Activated CD4-positive, alpha-beta T cell treated with anti-CD3 and anti-CD28 coated beads, Interleukin-2, amount 10 ng/mL, durations not matched to agents 24 days and 14 days (primary cell): ENCODE data around the gene MEGF6. TPM values are rescaled to one million over a fixed set of nuclear protein-coding genes. Genes with fewer than 3 reads are reported as not detected.

ENCODE experiments used
- DNase-seq: peaks from one replicate; pipeline ENCODE4 v3.0.0; 2022
- H3K27ac Mint-ChIP-seq: one replicate; pipeline ENCODE4 v1.8.0; 2022; ENCODE audit warnings: mild to moderate bottlenecking, mixed read lengths
- H3K27me3 Mint-ChIP-seq: one replicate; pipeline ENCODE4 v1.8.0; 2022; ENCODE audit warnings: mixed read lengths
- H3K36me3 Mint-ChIP-seq: one replicate; pipeline ENCODE4 v1.8.0; 2022; ENCODE audit warnings: low read depth, mild to moderate bottlenecking, mixed read lengths
- H3K4me1 Mint-ChIP-seq: one replicate; pipeline ENCODE4 v1.8.0; 2021; ENCODE audit warnings: mixed read lengths
- H3K4me3 Mint-ChIP-seq: one replicate; pipeline ENCODE4 v1.8.0; 2022; ENCODE audit warnings: mild to moderate bottlenecking, moderate library complexity, mixed read lengths
- H3K9me3 Mint-ChIP-seq: one replicate; pipeline ENCODE4 v1.8.0; 2021; ENCODE audit warnings: mixed read lengths
- intact Hi-C: fragments of 100-400 bp; cut with micrococcal nuclease; formaldehyde crosslinking; loops from one replicate; pipeline ENCODE4 v1.15.1; 2023
- total RNA-seq: library from RNA; stranded (reverse); gene quantifications from 2 replicates; pipeline ENCODE4 v1.2.3, GENCODE V29; 2022

MEGF6 gene
- total RNA-seq, 1 donor from 2014 or later, result 1.7 TPM

- no peak overlapping the region for H3K4me3 Mint-ChIP-seq
- H3K27me3 Mint-ChIP-seq, result no peaks in the 10 kb centered on the region
- intact Hi-C loops, result no loop called here
- H3K9me3 Mint-ChIP-seq, result no peaks in the 10 kb centered on the region
- DNase-seq, result no peak
- H3K36me3 Mint-ChIP-seq, result no peaks in the 10 kb centered on the region
- H3K27ac Mint-ChIP-seq, result no peak overlapping the region
- no peaks in the 10 kb centered on the region for H3K4me1 Mint-ChIP-seq
These were observed 167.0 kb downstream of the MEGF6 start for GRCh38 chr1:3444298-3444697.

GRCh38 chr1:3443807-3444206 is 167.5 kb downstream of the MEGF6 start:
- Mint-ChIP-seq H3K9me3 (no peaks in the 10 kb centered on the region), H3K4me3 (no peak overlapping the region), H3K27me3 (no peaks in the 10 kb centered on the region), H3K36me3 (no peaks in the 10 kb centered on the region), H3K4me1 (no peaks in the 10 kb centered on the region), H3K27ac (no peak overlapping the region)
- DNase-seq, result no peak
- intact Hi-C loops, result no loop called here

GRCh38 chr1:3442901-3443300 is 168.4 kb downstream of the MEGF6 start:
- intact Hi-C loops, result no loop called here
- Mint-ChIP-seq H3K4me1 (no peaks in the 10 kb centered on the region), H3K27ac (no peak overlapping the region), H3K36me3 (no peaks in the 10 kb centered on the region), H3K9me3 (no peaks in the 10 kb centered on the region), H3K27me3 (no peaks in the 10 kb centered on the region), H3K4me3 (no peak overlapping the region)
- no peak for DNase-seq

- Mint-ChIP-seq H3K27me3 (no peaks in the 10 kb centered on the region), H3K4me1 (no peaks in the 10 kb centered on the region), H3K36me3 (no peaks in the 10 kb centered on the region), H3K27ac (no peak overlapping the region), H3K9me3 (no peaks in the 10 kb centered on the region), H3K4me3 (no peak overlapping the region)
- no peak for DNase-seq
- intact Hi-C loops, result no loop called here
These were observed 169.0 kb downstream of the MEGF6 start for GRCh38 chr1:3442331-3442730.

GRCh38 chr1:3441880-3442279 is 169.4 kb downstream of the MEGF6 start:
- Mint-ChIP-seq H3K27ac (no peak overlapping the region), H3K9me3 (no peaks in the 10 kb centered on the region), H3K4me3 (no peak overlapping the region), H3K27me3 (no peaks in the 10 kb centered on the region), H3K36me3 (no peaks in the 10 kb centered on the region), H3K4me1 (no peaks in the 10 kb centered on the region)
- intact Hi-C loops, result no loop called here
- no peak for DNase-seq

- no peak for DNase-seq
- Mint-ChIP-seq H3K4me1 (no peaks in the 10 kb centered on the region), H3K27me3 (no peaks in the 10 kb centered on the region), H3K9me3 (no peaks in the 10 kb centered on the region), H3K4me3 (no peak overlapping the region), H3K27ac (no peak overlapping the region), H3K36me3 (no peaks in the 10 kb centered on the region)
- intact Hi-C loops, result no loop called here
These were observed 169.9 kb downstream of the MEGF6 start for GRCh38 chr1:3441410-3441847.

- Mint-ChIP-seq H3K36me3 (no peaks in the 10 kb centered on the region), H3K27ac (no peak overlapping the region), H3K4me3 (no peak overlapping the region), H3K4me1 (no peaks in the 10 kb centered on the region), H3K27me3 (no peaks in the 10 kb centered on the region), H3K9me3 (no peaks in the 10 kb centered on the region)
- intact Hi-C loops, result no loop called here
- DNase-seq, result no peak
These were observed 170.4 kb downstream of the MEGF6 start for GRCh38 chr1:3440711-3441409.

GRCh38 chr1:3440300-3440681 is 171.0 kb downstream of the MEGF6 start:
- H3K9me3 Mint-ChIP-seq, result no peaks in the 10 kb centered on the region
- H3K27ac Mint-ChIP-seq, result no peak overlapping the region
- no peak for DNase-seq
- H3K36me3 Mint-ChIP-seq, result no peaks in the 10 kb centered on the region
- no peaks in the 10 kb centered on the region for H3K4me1 Mint-ChIP-seq
- no peak overlapping the region for H3K4me3 Mint-ChIP-seq
- intact Hi-C loops, result no loop called here
- H3K27me3 Mint-ChIP-seq, result no peaks in the 10 kb centered on the region

Other genes starting within 250 kb of the MEGF6 start
- gene ARHGEF16, start 156.8 kb downstream of the MEGF6 start, total RNA-seq, result not detected in 2 replicates
- gene TPRG1L, start 13.5 kb upstream of the MEGF6 start, total RNA-seq, result 8.6 and 9.7 TPM in 2 replicates
- 41.3 and 44.7 TPM in 2 replicates for gene WRAP73, start 38.6 kb upstream of the MEGF6 start, total RNA-seq
- gene TP73, start 41.0 kb upstream of the MEGF6 start, total RNA-seq, result 1.3 and 1.4 TPM in 2 replicates
- gene CCDC27, start 140.9 kb upstream of the MEGF6 start, total RNA-seq, result not detected in 2 replicates
- 0.66 and 1.4 TPM in 2 replicates for gene SMIM1, start 161.2 kb upstream of the MEGF6 start, total RNA-seq
- gene LRRC47, start 185.0 kb upstream of the MEGF6 start, total RNA-seq, result 40.8 and 46.0 TPM in 2 replicates
- 46.2 and 48.1 TPM in 2 replicates for gene CEP104, start 245.7 kb upstream of the MEGF6 start, total RNA-seq
- 15.0 and 15.9 TPM in 2 replicates for gene DFFB, start 246.0 kb upstream of the MEGF6 start, total RNA-seq